GM06990 (cell line): Measurements from ENCODE around the gene UBE2G1.
"Not testable (repeated sequence)": the region's sequence is repeated elsewhere in the genome, so short reads cannot be mapped to it uniquely, and the experiment has no call there.

ENCODE experiments used
- DNase-seq: peaks from one replicate; pipeline ENCODE4 v3.0.0-alpha.2; 2011; ENCODE audit not compliant: insufficient read length; ENCODE audit errors: extremely low read depth
- H3K27me3 ChIP-seq: replicated peaks from 2 replicates; pipeline ENCODE4 v1.6.0; 2011; ENCODE audit warnings: low read length; ENCODE audit not compliant: control insufficient read depth, insufficient read depth
- H3K36me3 ChIP-seq: 2 replicates; pipeline ENCODE4 v1.5.1; 2011; ENCODE audit warnings: low read length; ENCODE audit not compliant: control insufficient read depth, insufficient read depth
- H3K4me3 ChIP-seq: replicated peaks from 2 replicates; pipeline ENCODE4 v1.5.1; 2011; ENCODE audit warnings: low read depth, mild to moderate bottlenecking, control low read depth, low read length
- TF ChIP-seq, protein P1 (sequence below): IDR thresholded peaks from 2 replicates; pipeline ENCODE4 v1.5.1; 2011; ENCODE audit warnings: low read length, control low read depth, mild to moderate bottlenecking, inconsistent platforms; ENCODE audit not compliant: insufficient read depth, poor library complexity, severe bottlenecking

Gene UBE2G1

DNA sequence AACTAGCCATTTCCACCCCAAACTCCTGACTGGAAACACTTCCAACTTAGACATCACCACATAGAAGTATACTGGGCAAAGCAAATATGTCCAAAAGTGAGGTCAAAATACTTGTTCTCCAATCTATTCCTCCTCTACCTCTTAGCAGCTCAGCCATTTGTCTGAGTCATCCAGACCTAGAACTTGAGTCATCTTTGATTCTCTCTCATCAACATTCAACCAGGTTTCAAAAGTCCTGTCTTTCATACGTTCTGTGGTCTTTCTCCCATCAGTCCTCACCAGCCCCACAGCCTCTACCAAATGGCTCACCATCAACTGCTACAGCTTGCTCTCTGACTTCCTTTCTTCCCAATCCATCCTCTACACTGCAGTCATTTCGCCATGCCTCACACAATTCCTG, 109.5 kb downstream of the UBE2G1 start:
- Histone ChIP-seq H3K4me3 (no peak overlapping the region), H3K27me3 (no peaks in the 10 kb centered on the region), H3K36me3 (peaks cover 5% of the 10 kb centered on the region)
- TF ChIP-seq, protein P1, sequence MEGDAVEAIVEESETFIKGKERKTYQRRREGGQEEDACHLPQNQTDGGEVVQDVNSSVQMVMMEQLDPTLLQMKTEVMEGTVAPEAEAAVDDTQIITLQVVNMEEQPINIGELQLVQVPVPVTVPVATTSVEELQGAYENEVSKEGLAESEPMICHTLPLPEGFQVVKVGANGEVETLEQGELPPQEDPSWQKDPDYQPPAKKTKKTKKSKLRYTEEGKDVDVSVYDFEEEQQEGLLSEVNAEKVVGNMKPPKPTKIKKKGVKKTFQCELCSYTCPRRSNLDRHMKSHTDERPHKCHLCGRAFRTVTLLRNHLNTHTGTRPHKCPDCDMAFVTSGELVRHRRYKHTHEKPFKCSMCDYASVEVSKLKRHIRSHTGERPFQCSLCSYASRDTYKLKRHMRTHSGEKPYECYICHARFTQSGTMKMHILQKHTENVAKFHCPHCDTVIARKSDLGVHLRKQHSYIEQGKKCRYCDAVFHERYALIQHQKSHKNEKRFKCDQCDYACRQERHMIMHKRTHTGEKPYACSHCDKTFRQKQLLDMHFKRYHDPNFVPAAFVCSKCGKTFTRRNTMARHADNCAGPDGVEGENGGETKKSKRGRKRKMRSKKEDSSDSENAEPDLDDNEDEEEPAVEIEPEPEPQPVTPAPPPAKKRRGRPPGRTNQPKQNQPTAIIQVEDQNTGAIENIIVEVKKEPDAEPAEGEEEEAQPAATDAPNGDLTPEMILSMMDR, result no peak
- DNase-seq, result no peak

DNA sequence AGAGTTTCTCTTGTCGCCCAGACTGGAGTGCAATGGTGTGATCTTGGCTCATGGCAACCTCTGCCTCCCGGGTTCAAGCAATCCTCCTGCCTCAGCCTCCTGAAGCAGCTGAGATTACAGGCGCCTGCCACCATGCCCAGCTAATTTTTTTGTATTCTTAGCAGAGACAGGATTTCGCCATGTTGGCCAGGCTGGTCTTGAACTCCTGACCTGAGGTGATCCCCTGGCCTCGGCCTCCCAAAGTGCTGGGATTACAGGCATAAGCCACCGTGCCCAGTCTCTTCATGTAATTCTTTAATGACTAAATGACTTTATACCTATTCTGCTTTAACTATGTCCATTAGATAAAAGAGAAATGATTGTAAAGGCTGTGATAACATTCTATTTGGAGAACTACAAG, 111.2 kb downstream of the UBE2G1 start:
- H3K4me3 ChIP-seq, H3K36me3 ChIP-seq, H3K27me3 ChIP-seq, DNase-seq: not testable (repeated sequence)

DNA sequence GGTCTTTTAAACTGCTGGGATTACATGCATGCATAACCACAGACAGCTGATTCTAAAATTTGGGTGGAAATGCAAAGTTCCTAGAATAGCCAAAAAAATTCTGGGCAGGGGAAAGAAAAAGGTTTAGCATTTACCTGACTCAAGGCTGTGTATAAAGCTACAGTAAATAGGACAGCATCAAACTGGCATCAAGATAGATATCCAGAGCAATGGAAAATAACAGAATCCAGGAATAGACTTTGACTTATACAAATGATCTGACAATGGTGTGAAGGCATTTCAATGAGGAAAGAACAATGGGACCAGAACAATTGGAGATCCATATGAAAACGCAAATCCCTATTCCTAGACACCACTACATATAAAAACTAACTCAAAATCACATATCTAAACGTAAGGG, 115.6 kb downstream of the UBE2G1 start:
- no peak overlapping the region for H3K4me3 ChIP-seq
- DNase-seq, result no peak
- TF ChIP-seq, protein P1, result no peak
- no peaks in the 10 kb centered on the region for H3K27me3 ChIP-seq
- peaks cover 2% of the 10 kb centered on the region; the same call in 1 of the 2 replicates for H3K36me3 ChIP-seq

DNA sequence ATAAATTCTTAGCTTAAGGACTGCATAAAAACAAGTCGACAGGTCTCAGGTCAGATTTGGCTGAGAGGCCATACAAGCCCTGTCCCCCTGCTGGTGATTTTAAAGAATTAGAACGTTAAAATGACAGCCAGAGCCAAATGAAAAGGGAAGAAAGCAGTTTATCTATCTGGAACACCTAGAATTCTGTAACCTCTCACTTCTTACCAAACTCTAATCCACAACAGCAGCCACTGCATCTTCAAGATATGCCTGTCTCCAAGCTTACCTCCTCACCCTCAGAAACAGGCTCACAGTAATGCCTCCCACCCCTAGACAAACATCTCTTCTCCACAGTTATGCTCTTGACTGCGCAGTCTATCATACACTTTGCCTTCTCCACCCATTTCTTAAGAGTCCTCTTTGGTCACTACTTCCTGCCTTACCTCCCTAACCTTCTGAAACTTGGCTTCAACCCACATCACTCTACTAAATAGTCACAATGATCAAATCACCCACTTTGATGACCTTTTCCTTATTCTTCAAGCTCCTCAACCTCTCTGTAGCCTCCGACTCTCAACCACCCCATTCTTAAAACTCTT, 116.9 kb downstream of the UBE2G1 start:
- no peak for DNase-seq
- Histone ChIP-seq H3K4me3 (no peak overlapping the region), H3K36me3 (peaks cover 2% of the 10 kb centered on the region; the same call in 1 of the 2 replicates), H3K27me3 (no peaks in the 10 kb centered on the region)
- TF ChIP-seq, protein P1, result peak; percentile 63

DNA sequence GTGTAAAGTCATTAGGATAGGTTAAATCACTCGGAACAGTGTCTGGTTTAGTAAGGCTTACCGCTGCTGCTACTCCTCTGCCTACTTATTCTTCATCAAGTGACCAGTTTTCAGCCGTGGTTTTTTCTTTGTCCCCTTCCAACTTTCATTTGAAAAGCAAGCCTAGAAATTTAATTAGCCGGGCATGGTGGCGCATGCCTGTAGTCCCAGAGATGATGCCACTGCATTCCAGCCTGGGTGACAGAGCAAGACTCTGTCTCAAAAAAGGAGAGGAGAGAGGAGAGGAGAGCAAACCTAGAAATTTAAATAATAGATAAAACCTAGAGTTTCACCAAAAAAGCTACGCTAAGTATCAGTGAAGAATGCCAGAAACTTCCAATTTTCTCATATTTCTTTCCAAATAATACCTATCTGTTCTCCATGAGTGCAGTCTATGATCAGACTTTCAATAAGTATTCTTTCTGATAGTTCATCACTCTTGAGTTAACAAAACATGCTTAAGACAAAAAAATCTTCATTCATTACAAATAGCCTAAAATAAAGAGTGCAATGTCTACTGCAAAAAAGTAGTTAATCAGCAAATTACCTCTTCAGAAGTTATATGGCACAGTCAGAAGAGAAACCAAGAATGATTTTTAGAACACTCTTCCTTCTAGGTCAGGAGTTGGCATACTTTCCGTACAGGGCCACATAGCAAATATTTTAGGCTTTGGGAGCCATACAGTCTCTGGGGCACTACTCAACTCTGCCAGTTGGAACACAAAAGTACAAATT, 117.8 kb downstream of the UBE2G1 start:
- H3K4me3 ChIP-seq, result no peak overlapping the region
- no peaks in the 10 kb centered on the region for H3K27me3 ChIP-seq
- no peak for DNase-seq
- TF ChIP-seq, protein P1, result no peak
- H3K36me3 ChIP-seq, result peaks cover 2% of the 10 kb centered on the region; the same call in 1 of the 2 replicates

DNA sequence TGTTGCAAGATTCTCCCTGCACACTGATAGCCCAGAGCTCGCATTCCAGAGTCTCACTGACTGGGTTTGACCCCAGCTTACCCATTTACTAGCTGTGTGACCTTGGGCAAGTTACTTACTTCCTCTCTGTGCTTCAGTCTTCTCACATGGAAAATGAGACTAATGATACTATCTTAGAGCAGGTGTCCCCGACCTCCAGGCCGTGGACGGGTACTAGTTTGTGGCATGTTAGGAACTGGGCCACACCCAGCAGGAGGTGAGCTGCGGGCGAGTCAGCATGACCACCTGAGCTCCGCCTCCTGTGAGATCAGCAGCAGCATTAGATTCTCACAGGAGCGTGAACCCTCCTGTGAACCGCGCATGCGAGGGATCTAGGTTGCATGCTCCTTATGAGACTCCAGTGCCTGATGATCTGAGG, 118.5 kb downstream of the UBE2G1 start:
- TF ChIP-seq, protein P1, result no peak
- peaks cover 2% of the 10 kb centered on the region; the same call in 1 of the 2 replicates for H3K36me3 ChIP-seq
- no peaks in the 10 kb centered on the region for H3K27me3 ChIP-seq
- DNase-seq, result no peak
- H3K4me3 ChIP-seq, result no peak overlapping the region
